Hepatocyte (in vitro differentiated cells): ENCODE results near the gene ALCAM. TPM values are rescaled to one million over a fixed set of nuclear protein-coding genes. Genes with fewer than 3 reads are reported as not detected.

Experiments
- DNase-seq: peaks from one replicate; pipeline ENCODE4 v3.0.0-alpha.2; 2016; ENCODE audit warnings: low spot score
- H2AFZ ChIP-seq: fragments of 200-600 bp; sonication (generic); 2 replicates; pipeline ENCODE4 v1.6.0; 2016; ENCODE audit warnings: antibody characterized with exemption, mild to moderate bottlenecking
- H3K27ac ChIP-seq: fragments of 200-600 bp; sonication (generic); 2 replicates; pipeline ENCODE4 v1.5.1; 2016; ENCODE audit warnings: mild to moderate bottlenecking
- H3K27me3 ChIP-seq: fragments of 200-600 bp; sonication (generic); 2 replicates; pipeline ENCODE4 v1.6.1; 2016
- H3K36me3 ChIP-seq: fragments of 200-600 bp; sonication (generic); replicated peaks from 2 replicates; pipeline ENCODE4 v1.5.1; 2016; ENCODE audit warnings: low read depth; ENCODE audit not compliant: insufficient read depth
- H3K4me1 ChIP-seq: fragments of 200-600 bp; sonication (generic); 2 replicates; pipeline ENCODE4 v1.5.1; 2016; ENCODE audit warnings: mild to moderate bottlenecking, moderate library complexity; ENCODE audit not compliant: insufficient read depth
- H3K4me2 ChIP-seq: fragments of 200-600 bp; sonication (generic); 2 replicates; pipeline ENCODE4 v1.6.0; 2016
- H3K4me3 ChIP-seq: fragments of 200-600 bp; sonication (generic); 2 replicates; pipeline ENCODE4 v1.5.1; 2016; ENCODE audit warnings: mild to moderate bottlenecking
- H3K79me2 ChIP-seq: fragments of 200-600 bp; sonication (generic); 2 replicates; pipeline ENCODE4 v1.6.0; 2017; ENCODE audit warnings: mild to moderate bottlenecking
- H3K9me2 ChIP-seq: fragments of 200-600 bp; sonication (generic); replicated peaks from 2 replicates; pipeline ENCODE4 v1.6.0; 2017; ENCODE audit warnings: mild to moderate bottlenecking; ENCODE audit not compliant: insufficient read depth
- H3K9me3 ChIP-seq: fragments of 200-600 bp; sonication (generic); 2 replicates; pipeline ENCODE4 v1.5.1; 2016; ENCODE audit warnings: low read depth, mild to moderate bottlenecking
- H4K20me1 ChIP-seq: fragments of 200-600 bp; sonication (generic); 2 replicates; pipeline ENCODE4 v1.6.0; 2016; ENCODE audit warnings: mild to moderate bottlenecking; ENCODE audit not compliant: insufficient read depth, poor library complexity, severe bottlenecking
- CTCF ChIP-seq: fragments of 200-600 bp; sonication (generic); IDR thresholded peaks from 2 replicates; pipeline ENCODE4 v1.5.1; 2016; ENCODE audit warnings: antibody characterized with exemption, mild to moderate bottlenecking; ENCODE audit not compliant: poor library complexity
- EZH2 ChIP-seq: fragments of 200-600 bp; sonication (generic); IDR thresholded peaks from 2 replicates; pipeline ENCODE4 v1.6.1; 2016; ENCODE audit warnings: antibody characterized with exemption, mild to moderate bottlenecking, borderline replicate concordance
- EZH2phosphoT487 ChIP-seq: fragments of 200-600 bp; sonication (generic); IDR thresholded peaks from one replicate; pipeline ENCODE4 v1.6.1; 2018; ENCODE audit warnings: antibody characterized with exemption, mild to moderate bottlenecking, low read depth, moderate library complexity; ENCODE audit not compliant: unreplicated experiment, severe bottlenecking
- WGBS: methylation state at CpG from one replicate; pipeline ENCODE4 v1.1.6; 2016; ENCODE audit warnings: low lambda C conversion rate; ENCODE audit errors: missing lambda C conversion rate; 5-methylcytosine and 5-hydroxymethylcytosine counted together
- polyA plus RNA-seq: library from polyadenylated mRNA; unstranded; fragments of >200 nt; fragmentation: Nextera tagmentation; extraction: Ambion mirVana; gene quantifications from 2 replicates; pipeline ENCODE4 v1.2.1, GENCODE V29; 2016
- total RNA-seq: library from RNA; depleted of rRNA; stranded (reverse); fragments of >200 nt; gene quantifications from 2 replicates; pipeline ENCODE4 v1.2.3, GENCODE V29; 2014

ALCAM gene
- total and polyA plus RNA-seq, 2 experiments from 2014 or later = 58.0 to 134 TPM

GRCh38 chr3:105513042-105513441 lies 146.3 kb downstream of the ALCAM start:
- H3K9me3 ChIP-seq = no peaks in the 10 kb centered on the region
- DNase-seq = no peak
- no peak overlapping the region for H3K4me2 ChIP-seq
- H3K9me2 ChIP-seq = no peaks in the 10 kb centered on the region
- H3K36me3 ChIP-seq = no peaks in the 10 kb centered on the region
- H3K4me3 ChIP-seq = no peak overlapping the region
- no peaks in the 10 kb centered on the region for H3K27me3 ChIP-seq
- H4K20me1 ChIP-seq = no peaks in the 10 kb centered on the region
- WGBS = 100% methylated on average over 1 of the region's 1 CpG
- TF ChIP-seq EZH2 = no peak
- TF ChIP-seq CTCF = no peak
- TF ChIP-seq EZH2phosphoT487 = no peak
- H3K4me1 ChIP-seq = no peaks in the 10 kb centered on the region
- peaks cover 12% of the 10 kb centered on the region for H3K79me2 ChIP-seq
- no peak overlapping the region for H2AFZ ChIP-seq
- H3K27ac ChIP-seq = no peak overlapping the region

- Histone ChIP-seq H3K9me2 (no peaks in the 10 kb centered on the region), H3K4me1 (no peaks in the 10 kb centered on the region), H3K79me2 (peaks cover 10% of the 10 kb centered on the region), H3K27ac (no peak overlapping the region), H4K20me1 (no peaks in the 10 kb centered on the region), H3K27me3 (no peaks in the 10 kb centered on the region), H3K4me2 (no peak overlapping the region), H2AFZ (no peak overlapping the region), H3K4me3 (no peak overlapping the region), H3K36me3 (no peaks in the 10 kb centered on the region), H3K9me3 (no peaks in the 10 kb centered on the region)
- 99% methylated on average over 2 of the region's 2 CpGs for WGBS
- no peak for DNase-seq
- TF ChIP-seq CTCF = no peak
Observed at GRCh38 chr3:105513886-105514285, 147.2 kb downstream of the ALCAM start.

- no peaks in the 10 kb centered on the region for H4K20me1 ChIP-seq
- H3K27me3 ChIP-seq = no peaks in the 10 kb centered on the region
- H3K4me2 ChIP-seq = no peak overlapping the region
- no peak for DNase-seq
- H3K4me3 ChIP-seq = no peak overlapping the region
- TF ChIP-seq EZH2 = no peak
- TF ChIP-seq EZH2phosphoT487 = no peak
- TF ChIP-seq CTCF = no peak
- no peaks in the 10 kb centered on the region for H3K9me3 ChIP-seq
- H3K27ac ChIP-seq = no peak overlapping the region
- no peak overlapping the region for H2AFZ ChIP-seq
- H3K4me1 ChIP-seq = no peaks in the 10 kb centered on the region
- no peaks in the 10 kb centered on the region for H3K36me3 ChIP-seq
- H3K9me2 ChIP-seq = no peaks in the 10 kb centered on the region
- 92% methylated on average over 2 of the region's 2 CpGs for WGBS
- peaks cover 2% of the 10 kb centered on the region for H3K79me2 ChIP-seq
Observed at GRCh38 chr3:105515372-105515771, 148.7 kb downstream of the ALCAM start.

- H3K4me3 ChIP-seq = no peak overlapping the region
- H3K36me3 ChIP-seq = no peaks in the 10 kb centered on the region
- no peak overlapping the region for H3K27ac ChIP-seq
- no peak overlapping the region for H2AFZ ChIP-seq
- no peaks in the 10 kb centered on the region for H3K79me2 ChIP-seq
- no peaks in the 10 kb centered on the region for H4K20me1 ChIP-seq
- H3K4me1 ChIP-seq = no peaks in the 10 kb centered on the region
- DNase-seq = peak; percentile 13
- no peaks in the 10 kb centered on the region for H3K9me2 ChIP-seq
- no peak for TF ChIP-seq EZH2phosphoT487
- TF ChIP-seq CTCF = peak; percentile 25
- 42% methylated on average over 6 of the region's 6 CpGs for WGBS
- H3K4me2 ChIP-seq = no peak overlapping the region
- no peaks in the 10 kb centered on the region for H3K27me3 ChIP-seq
- no peaks in the 10 kb centered on the region for H3K9me3 ChIP-seq
Observed at GRCh38 chr3:105516972-105517371, 150.3 kb downstream of the ALCAM start.
